Occipital lobe (tissue), 2 donors: Measurements from ENCODE around the gene SFTPA1. TPM values are rescaled to one million over a fixed set of nuclear protein-coding genes. Genes with fewer than 3 reads are reported as not detected.
A peak's percentile ranks its signal among the peaks of the same experiment; 100 is the strongest.
"Not testable (repeated sequence)": the region's sequence is repeated elsewhere in the genome, so short reads cannot be mapped to it uniquely, and the experiment has no call there.

Experiments used
- DNase-seq: peaks from one replicate; lab custom pipeline; 2025; lab: John Stamatoyannopoulos, UW
- total RNA-seq: library from RNA; depleted of rRNA; stranded (reverse); fragments of >200 nt; gene quantifications from one replicate; pipeline ENCODE4 v1.2.3, GENCODE V29; 2014

Gene SFTPA1
- total RNA-seq = 0.16 TPM

- DNase-seq = no peak
Observed at GRCh38 chr10:79610601-79611191, at the start of gene SFTPA1. TSS of gene SFTPA1 (plus strand) at chr10:79610939. CDS start at chr10:79611826, 887 bp downstream.

- DNase-seq = no peak
Observed at GRCh38 chr10:79561257-79561656, 49.5 kb upstream of the SFTPA1 start.

- DNase-seq = peak; percentile 62
Observed at GRCh38 chr10:79562135-79562756, 48.5 kb upstream of the SFTPA1 start.

- no peak for DNase-seq
Observed at GRCh38 chr10:79563426-79563825, 47.3 kb upstream of the SFTPA1 start.

GRCh38 chr10:79570624-79571023 is 40.1 kb upstream of the SFTPA1 start:
- DNase-seq = not testable (repeated sequence)

- DNase-seq = no peak
Observed at GRCh38 chr10:79579361-79579760, 31.4 kb upstream of the SFTPA1 start.

GRCh38 chr10:79581044-79581443 is 29.7 kb upstream of the SFTPA1 start:
- DNase-seq = no peak

GRCh38 chr10:79582096-79582495 is 28.6 kb upstream of the SFTPA1 start:
- no peak for DNase-seq

GRCh38 chr10:79582954-79583353 is 27.8 kb upstream of the SFTPA1 start:
- DNase-seq = not testable (repeated sequence)

- no peak for DNase-seq
Observed at GRCh38 chr10:79583488-79584024, 27.2 kb upstream of the SFTPA1 start.

- DNase-seq = no peak
Observed at GRCh38 chr10:79585870-79586527, 24.7 kb upstream of the SFTPA1 start.

- no peak for DNase-seq
Observed at GRCh38 chr10:79586933-79587332, 23.8 kb upstream of the SFTPA1 start.

GRCh38 chr10:79588800-79589199 is 21.9 kb upstream of the SFTPA1 start:
- DNase-seq = no peak

GRCh38 chr10:79593377-79593776 is 17.4 kb upstream of the SFTPA1 start:
- no peak for DNase-seq

- DNase-seq = not testable (repeated sequence)
Observed at GRCh38 chr10:79594565-79594964, 16.2 kb upstream of the SFTPA1 start.

- no peak for DNase-seq
Observed at GRCh38 chr10:79595510-79595909, 15.2 kb upstream of the SFTPA1 start.

GRCh38 chr10:79599644-79600043 is 11.1 kb upstream of the SFTPA1 start:
- not testable (repeated sequence) for DNase-seq

GRCh38 chr10:79601939-79602338 is 8.8 kb upstream of the SFTPA1 start:
- no peak for DNase-seq

- DNase-seq = no peak
Observed at GRCh38 chr10:79602953-79603352, 7.8 kb upstream of the SFTPA1 start.

- no peak for DNase-seq
Observed at GRCh38 chr10:79604294-79604693, 6.4 kb upstream of the SFTPA1 start.

- DNase-seq = no peak
Observed at GRCh38 chr10:79605308-79605707, 5.4 kb upstream of the SFTPA1 start.

- no peak for DNase-seq
Observed at GRCh38 chr10:79608505-79609375, 2.0 kb upstream of the SFTPA1 start.
